Muscle of leg (tissue), 11 donors: Measurements from ENCODE around the gene ZEB2. TPM values are rescaled to one million over a fixed set of nuclear protein-coding genes. Genes with fewer than 3 reads are reported as not detected.
"Not testable (repeated sequence)": the region's sequence is repeated elsewhere in the genome, so short reads cannot be mapped to it uniquely, and the experiment has no call there.

Source experiments
- DNase-seq: peaks from one replicate; pipeline ENCODE4 v3.0.0; 2013
- H3K27ac ChIP-seq: one replicate; pipeline ENCODE4 v1.5.1; 2013; ENCODE audit warnings: mild to moderate bottlenecking, low read length, control low read depth
- H3K27me3 ChIP-seq: one replicate; pipeline ENCODE4 v1.6.1; 2013; ENCODE audit warnings: low read length; ENCODE audit not compliant: control insufficient read depth, insufficient read depth
- H3K36me3 ChIP-seq: one replicate; pipeline ENCODE4 v1.6.1; 2013; ENCODE audit warnings: low read length; ENCODE audit not compliant: control insufficient read depth, insufficient read depth
- H3K4me1 ChIP-seq: one replicate; pipeline ENCODE4 v1.6.1; 2013; ENCODE audit warnings: low read length; ENCODE audit not compliant: control insufficient read depth, insufficient read depth
- H3K4me3 ChIP-seq: one replicate; pipeline ENCODE4 v1.5.1; 2013; ENCODE audit warnings: low read length, control low read depth
- H3K9me3 ChIP-seq: replicated peaks from 2 replicates; pipeline ENCODE4 v1.6.1; 2013; ENCODE audit warnings: low read depth, low read length; ENCODE audit not compliant: control insufficient read depth
- WGBS: methylation state at CpG from one replicate; pipeline ENCODE4 v1.1.5; 2013; ENCODE audit warnings: missing lambda C conversion rate; ENCODE audit not compliant: insufficient coverage; 5-methylcytosine and 5-hydroxymethylcytosine counted together
- polyA plus RNA-seq, 8 donors: library from polyadenylated mRNA; unstranded; fragments of 120-200 nt; gene quantifications; one replicate each; pipeline versions ENCODE4 v1.2.1 to v1.2.3, GENCODE V29; 2013; ENCODE audit warnings: inconsistent platforms in 1 of 8, low replicate concordance in 1 of 8; ENCODE audit not compliant: insufficient read length in 8 of 8, insufficient read depth in 1 of 8
- total RNA-seq: library from RNA; stranded (reverse); fragments of 120-200 nt; gene quantifications from one replicate; pipeline ENCODE4 v1.2.4, GENCODE V29; 2013

Gene ZEB2
- total and polyA plus RNA-seq, 9 donors, result 90.0 to 163 (median 118) TPM

DNA sequence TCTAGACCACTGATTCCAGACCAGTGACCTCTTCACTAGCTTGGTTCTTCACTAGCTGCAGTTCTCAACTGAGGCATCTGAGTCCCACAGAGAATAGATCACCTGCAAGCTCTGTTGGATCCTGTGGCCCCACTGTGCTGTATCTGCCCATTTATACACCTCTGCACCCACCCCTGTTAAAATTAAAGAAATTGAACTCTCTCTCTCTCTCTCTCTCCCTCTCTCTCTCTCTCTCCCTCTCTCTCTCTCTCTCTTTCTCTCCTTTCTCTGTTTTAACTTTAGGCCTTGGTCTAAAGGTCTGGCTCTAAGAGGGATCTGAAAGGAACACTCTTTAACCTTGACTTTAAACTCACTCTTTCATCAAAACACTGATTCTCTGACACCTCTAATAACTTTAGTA, 150.5 kb downstream of the ZEB2 start:
- no peak for DNase-seq
- no peaks in the 10 kb centered on the region for H3K36me3 ChIP-seq
- no peak overlapping the region for H3K4me3 ChIP-seq
- H3K4me1 ChIP-seq, result peaks cover 4% of the 10 kb centered on the region
- H3K9me3 ChIP-seq, result no peaks in the 10 kb centered on the region
- no peak overlapping the region for H3K27ac ChIP-seq
- no peaks in the 10 kb centered on the region for H3K27me3 ChIP-seq

DNA sequence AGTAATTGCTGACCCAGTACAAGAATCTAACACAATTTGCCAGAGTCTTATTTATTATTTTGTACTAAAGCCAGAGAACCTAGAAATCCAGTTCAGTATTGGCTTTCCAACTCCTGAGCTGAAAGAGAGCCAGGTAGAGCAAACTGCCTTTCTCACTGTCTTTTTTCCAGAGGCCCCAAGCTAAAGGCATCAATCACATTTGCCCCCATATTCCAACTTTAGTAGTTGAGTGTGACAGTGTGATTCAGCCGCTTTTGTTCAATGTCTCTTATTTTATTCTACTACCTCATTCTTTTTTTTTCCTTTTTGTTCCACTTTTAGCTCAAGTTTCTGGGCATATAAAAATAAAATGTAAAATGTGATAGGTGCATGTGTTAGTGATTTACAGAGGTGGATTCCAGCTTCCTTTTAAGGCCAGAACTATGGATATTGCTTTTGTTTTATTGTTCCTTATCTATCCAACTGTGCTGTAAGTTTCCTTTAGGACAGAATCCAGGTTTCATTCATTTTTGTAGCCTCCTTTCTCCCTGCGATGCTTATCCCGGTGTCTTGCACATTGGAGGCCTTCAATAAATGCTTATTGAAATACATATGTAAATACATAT, 153.0 kb downstream of the ZEB2 start:
- peak; percentile 74 for DNase-seq
- no CpG with 5 or more reads among the region's 3 CpGs for WGBS

DNA sequence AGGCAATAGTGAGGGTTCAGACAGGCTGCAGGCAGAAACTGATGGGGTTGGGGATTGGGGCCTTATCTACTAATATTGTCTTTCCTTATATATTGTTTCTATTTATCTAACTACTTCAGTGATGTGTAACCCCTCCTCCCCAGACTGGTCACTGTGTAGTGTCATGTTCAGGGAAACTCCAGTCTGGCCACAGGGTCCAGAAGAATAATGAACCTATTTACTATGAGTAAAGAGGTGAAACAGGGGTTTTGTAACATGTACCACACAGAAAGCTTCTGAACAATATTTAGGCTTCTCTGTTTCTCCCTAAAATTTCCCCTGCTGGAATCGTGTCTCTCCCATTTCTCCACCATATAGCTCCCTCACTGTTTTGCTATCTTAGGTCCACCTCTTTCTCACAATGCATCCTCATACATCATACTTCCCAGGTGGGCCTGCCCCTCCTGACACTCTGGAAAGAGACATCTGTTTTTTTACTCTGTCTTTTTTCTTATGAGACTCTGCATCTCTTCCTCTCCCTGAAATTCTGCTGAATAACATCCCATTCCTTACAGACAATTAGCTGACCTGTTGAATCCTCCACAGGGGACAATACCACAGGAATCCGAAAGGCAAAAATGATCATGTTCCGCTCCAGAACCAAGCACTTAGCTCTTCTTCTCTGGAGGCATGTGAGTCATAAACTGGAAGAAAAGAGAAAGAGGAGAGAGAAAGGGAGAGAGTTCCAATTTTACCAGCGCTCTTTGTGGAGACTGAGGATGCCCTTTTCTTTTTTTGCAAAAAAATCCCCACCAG, 154.8 kb downstream of the ZEB2 start:
- DNase-seq, result peak; percentile 35

More for the DNA sequence above, 153.0 kb downstream of the ZEB2 start:
- H3K27me3 ChIP-seq, result no peaks in the 10 kb centered on the region
- no peaks in the 10 kb centered on the region for H3K4me1 ChIP-seq
- H3K27ac ChIP-seq, result no peak overlapping the region
- no peaks in the 10 kb centered on the region for H3K36me3 ChIP-seq
- H3K4me3 ChIP-seq, result no peak overlapping the region
- H3K9me3 ChIP-seq, result no peaks in the 10 kb centered on the region

DNA sequence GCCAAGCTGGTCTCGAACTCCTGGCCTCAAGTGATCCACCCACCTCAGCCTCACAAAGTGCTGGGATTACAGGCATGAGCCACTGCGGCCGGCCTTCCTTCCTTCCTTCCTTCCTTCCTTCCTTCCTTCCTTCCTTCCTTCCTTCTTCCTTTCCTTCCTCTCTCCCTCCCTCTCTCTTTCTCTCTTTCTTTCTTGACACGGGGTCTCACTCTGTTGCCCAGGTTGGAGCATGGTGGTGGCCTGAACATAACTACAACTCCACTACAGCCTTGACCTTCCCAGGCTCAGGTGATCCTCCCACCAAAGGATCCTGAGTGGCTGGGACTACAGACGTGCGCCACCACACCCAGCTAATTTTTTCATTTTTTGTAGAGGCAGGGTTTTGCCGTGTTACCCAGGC, 155.7 kb downstream of the ZEB2 start:
- DNase-seq, H3K27me3 ChIP-seq, H3K4me1 ChIP-seq, H3K4me3 ChIP-seq, H3K9me3 ChIP-seq, H3K27ac ChIP-seq, H3K36me3 ChIP-seq: not testable (repeated sequence)
- WGBS, result 65% methylated on average over 3 of the region's 7 CpGs

More for the DNA sequence above, 154.8 kb downstream of the ZEB2 start:
- Histone ChIP-seq H3K9me3 (no peaks in the 10 kb centered on the region), H3K4me1 (no peaks in the 10 kb centered on the region), H3K27me3 (no peaks in the 10 kb centered on the region), H3K36me3 (no peaks in the 10 kb centered on the region), H3K4me3 (no peak overlapping the region), H3K27ac (no peak overlapping the region)
- WGBS, result 20% methylated on average over 1 of the region's 4 CpGs

DNA sequence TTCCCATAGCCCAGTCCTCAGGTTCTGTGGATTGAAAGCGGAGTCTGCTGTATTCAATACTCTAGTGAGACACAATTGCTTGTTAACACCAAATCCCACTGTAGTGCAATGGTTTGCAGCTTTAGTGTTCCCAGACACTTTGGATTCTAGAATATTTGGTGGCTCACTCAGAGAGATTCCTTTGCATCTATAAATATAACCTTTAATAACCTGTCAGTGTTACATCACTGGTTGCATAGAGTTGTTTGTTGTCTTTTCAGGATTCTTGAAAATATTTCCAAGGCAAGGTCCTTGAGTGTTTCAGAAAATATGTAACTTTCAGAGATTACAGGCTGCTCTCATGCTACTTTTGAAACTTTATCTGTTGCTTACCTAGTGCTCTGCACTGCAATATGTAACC, 157.5 kb downstream of the ZEB2 start:
- no peaks in the 10 kb centered on the region for H3K4me1 ChIP-seq
- H3K27me3 ChIP-seq, result no peaks in the 10 kb centered on the region
- WGBS, result no CpG with 5 or more reads among the region's 1 CpG
- no peaks in the 10 kb centered on the region for H3K9me3 ChIP-seq
- H3K4me3 ChIP-seq, result no peak overlapping the region
- no peak overlapping the region for H3K27ac ChIP-seq
- no peaks in the 10 kb centered on the region for H3K36me3 ChIP-seq
- DNase-seq, result no peak

DNA sequence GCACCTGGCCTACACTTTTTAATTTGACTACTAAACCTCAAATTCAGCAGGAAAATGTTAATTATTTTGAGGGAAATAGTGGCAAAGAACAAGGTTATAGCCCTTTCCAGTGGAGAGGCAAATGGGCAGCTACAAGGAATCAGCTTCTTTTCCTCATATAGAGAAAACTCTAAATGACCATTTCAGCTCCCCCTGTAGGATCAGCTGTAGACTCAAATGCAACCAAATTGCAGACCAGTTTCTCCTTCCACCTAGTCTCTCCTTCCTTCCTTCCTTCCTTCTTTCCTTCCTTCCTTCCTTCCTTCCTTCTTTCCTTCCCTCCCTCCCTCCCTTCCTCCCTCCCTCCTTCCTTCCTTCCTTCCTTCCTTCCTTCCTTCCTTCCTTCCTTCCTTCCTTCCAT, 158.2 kb downstream of the ZEB2 start:
- Histone ChIP-seq H3K27me3 (no peaks in the 10 kb centered on the region), H3K9me3 (no peaks in the 10 kb centered on the region), H3K4me3 (no peak overlapping the region), H3K4me1 (no peaks in the 10 kb centered on the region), H3K36me3 (no peaks in the 10 kb centered on the region), H3K27ac (no peak overlapping the region)
- DNase-seq, result no peak

DNA sequence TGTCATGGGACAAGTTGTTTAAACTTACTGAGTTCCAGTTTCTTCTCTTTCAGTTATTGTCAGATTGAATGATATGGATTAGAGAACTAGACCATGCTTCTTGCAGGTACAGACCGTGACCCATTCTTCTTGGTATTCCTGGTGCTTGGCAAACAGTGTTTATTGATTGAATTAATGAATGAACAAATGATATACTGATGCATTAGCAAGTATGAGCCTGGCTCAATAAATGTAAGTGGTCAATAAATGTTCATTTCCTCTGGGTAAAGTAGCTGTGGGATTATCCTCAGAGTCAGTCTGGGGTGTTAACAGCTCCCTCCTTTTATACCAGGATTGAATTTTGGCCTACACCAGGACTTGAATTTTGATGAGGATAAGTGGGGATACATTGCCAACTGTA, 160.2 kb downstream of the ZEB2 start:
- DNase-seq, result no peak
- Histone ChIP-seq H3K27me3 (no peaks in the 10 kb centered on the region), H3K4me1 (no peaks in the 10 kb centered on the region), H3K4me3 (no peak overlapping the region), H3K27ac (no peak overlapping the region), H3K9me3 (no peaks in the 10 kb centered on the region), H3K36me3 (no peaks in the 10 kb centered on the region)
- 100% methylated on average over 1 of the region's 1 CpG for WGBS

DNA sequence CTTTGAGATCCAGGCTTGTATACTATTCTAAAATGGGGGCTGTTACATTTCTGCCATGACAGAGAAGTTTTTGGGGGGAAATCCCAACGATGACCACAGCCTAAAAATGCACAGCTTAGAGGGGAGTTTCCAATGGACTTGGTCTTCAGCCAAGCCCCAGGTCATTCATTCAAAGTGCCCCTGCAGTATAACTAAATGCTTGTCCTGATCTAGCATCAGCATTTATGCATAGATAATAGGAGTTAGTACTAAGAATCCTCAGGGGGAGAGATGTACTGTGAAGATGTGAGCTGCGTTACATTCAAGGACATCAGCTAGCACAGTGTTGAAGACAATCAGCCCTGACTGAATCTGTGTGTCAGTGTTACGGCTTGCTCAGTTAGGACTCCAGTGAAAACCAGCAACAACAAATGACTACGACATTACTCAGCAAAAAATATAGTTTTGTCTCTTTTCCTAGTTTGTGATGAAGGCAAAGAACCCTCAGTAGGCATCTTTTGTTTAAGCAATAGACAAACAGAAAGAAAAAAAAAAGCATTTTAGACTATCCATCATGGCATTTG, 160.9 kb downstream of the ZEB2 start:
- H3K4me1 ChIP-seq, result no peaks in the 10 kb centered on the region
- no peak overlapping the region for H3K4me3 ChIP-seq
- H3K36me3 ChIP-seq, result no peaks in the 10 kb centered on the region
- H3K27me3 ChIP-seq, result no peaks in the 10 kb centered on the region
- H3K27ac ChIP-seq, result no peak overlapping the region
- H3K9me3 ChIP-seq, result no peaks in the 10 kb centered on the region
- 60% methylated on average over 1 of the region's 4 CpGs for WGBS
- DNase-seq, result no peak

DNA sequence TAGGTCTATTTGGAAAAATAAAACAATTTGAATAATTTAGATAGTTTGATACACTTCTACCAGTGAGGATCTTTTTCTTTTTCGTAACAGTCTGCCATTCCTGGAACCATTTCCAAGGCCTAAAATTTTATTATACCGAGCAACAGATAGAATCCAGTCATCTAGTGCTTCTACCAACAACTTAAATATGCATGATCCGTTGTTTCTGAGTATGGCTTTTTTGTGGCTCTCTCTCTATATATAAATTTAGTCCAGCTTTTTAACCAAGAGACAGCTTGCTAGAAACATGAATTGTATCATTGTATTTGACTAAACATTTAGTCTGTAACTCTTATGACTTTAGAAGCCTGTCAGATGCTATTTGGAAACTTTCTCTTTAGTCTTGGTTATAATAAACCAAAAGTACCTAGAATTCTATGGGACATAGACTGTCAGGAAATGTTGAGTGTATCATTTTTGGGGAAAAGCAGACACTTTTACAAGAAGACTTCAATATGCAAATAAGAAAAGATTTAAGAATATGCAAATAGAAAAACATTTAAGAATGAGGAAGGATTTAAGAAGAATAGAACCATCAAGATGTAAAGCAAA, 161.4 kb downstream of the ZEB2 start:
- Histone ChIP-seq H3K27me3 (no peaks in the 10 kb centered on the region), H3K27ac (no peak overlapping the region), H3K9me3 (no peaks in the 10 kb centered on the region), H3K4me3 (no peak overlapping the region), H3K36me3 (no peaks in the 10 kb centered on the region), H3K4me1 (no peaks in the 10 kb centered on the region)
- DNase-seq, result no peak
- WGBS, result no CpG with 5 or more reads among the region's 3 CpGs

DNA sequence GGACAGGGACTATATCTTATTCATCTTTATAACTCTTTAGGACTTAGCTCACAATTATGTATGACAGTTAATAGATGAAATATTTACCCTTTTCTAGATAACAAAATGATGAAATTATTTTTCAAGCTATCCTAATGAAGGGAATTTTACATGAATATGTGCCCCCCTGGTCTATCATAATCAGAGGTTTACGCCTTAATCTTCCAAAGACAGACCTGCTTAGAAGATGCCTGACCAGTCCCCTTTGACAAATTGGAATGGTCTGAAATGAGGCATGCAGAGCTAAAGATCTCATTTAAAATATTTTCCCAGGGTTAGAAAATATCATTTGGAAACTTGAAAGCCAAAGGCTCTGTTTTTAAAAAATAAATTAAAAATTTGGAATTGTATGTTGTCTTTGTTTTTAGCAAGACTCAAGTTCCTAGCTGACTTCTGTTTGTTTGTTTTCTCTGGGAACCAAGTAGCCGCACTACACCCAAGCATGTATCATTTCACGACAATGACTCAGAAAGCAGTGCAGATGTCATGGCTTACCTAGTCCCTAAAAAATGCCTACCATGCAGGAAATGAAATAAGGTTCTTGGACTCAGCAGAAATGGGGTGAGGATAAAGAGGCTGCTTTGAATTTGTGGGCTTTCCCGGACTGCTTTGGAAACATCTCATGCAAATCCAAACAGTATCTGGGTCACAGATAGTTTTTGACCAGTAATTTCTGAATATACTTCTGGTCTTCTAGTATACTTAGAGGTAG, 162.1 kb downstream of the ZEB2 start:
- WGBS, result no CpG with 5 or more reads among the region's 4 CpGs
- Histone ChIP-seq H3K27ac (no peak overlapping the region), H3K36me3 (no peaks in the 10 kb centered on the region), H3K4me3 (no peak overlapping the region), H3K9me3 (no peaks in the 10 kb centered on the region), H3K27me3 (no peaks in the 10 kb centered on the region), H3K4me1 (no peaks in the 10 kb centered on the region)
- peak; percentile 73 for DNase-seq
